ENCODE data around the gene MBD5.

Gene MBD5

DNA sequence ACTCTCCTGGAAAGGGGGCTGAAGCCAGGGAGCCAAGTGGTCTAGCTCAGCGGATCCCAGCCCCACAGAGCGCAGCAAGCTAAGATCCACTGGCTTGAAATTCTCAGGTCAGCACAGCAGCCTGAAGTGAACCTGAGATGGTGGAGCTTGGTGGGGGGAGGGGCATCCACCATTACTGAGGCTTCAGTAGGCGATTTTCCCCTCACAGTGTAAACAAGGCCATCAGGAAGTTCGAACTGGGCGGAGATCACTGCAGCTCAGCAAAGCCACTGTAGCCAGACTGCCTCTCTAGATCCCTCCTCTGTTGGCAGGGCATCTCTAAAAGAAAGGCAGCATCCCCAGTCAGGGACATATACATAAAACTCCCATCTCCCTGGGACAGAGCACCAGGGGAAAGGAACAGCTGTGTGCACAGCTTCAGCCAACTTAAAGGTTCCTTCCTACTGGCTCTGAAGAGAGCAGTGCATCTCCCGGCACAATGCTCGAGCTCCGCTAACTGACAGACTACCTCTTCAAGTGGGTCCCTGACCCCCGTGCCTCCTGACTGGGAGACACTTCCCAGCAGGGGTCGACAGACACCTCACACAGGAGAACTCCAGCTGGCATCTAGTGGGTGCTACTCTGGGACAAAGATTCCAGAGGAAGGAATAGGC lies 341.4 kb downstream of the MBD5 start:
- Histone ChIP-seq H3K9me3 (ENCODE audit: insufficient read depth, low read depth, low read length) (no peaks in the 10 kb centered on the region), H3K4me3 (ENCODE audit: low read length) (no peak overlapping the region), H3K4me1 (ENCODE audit: insufficient read depth, low read length) (peaks cover 8% of the 10 kb centered on the region), H3K27ac (ENCODE audit: low read depth, low read length) (no peak overlapping the region), H3K27me3 (ENCODE audit: insufficient read depth, low read length) (no peaks in the 10 kb centered on the region), H3K36me3 (ENCODE audit: insufficient read depth, low read length) (no peaks in the 10 kb centered on the region), H3K9ac (ENCODE audit: low read depth, low read length) (no peak overlapping the region)
- 83% methylated on average over 10 of the region's 10 CpGs for WGBS

DNA sequence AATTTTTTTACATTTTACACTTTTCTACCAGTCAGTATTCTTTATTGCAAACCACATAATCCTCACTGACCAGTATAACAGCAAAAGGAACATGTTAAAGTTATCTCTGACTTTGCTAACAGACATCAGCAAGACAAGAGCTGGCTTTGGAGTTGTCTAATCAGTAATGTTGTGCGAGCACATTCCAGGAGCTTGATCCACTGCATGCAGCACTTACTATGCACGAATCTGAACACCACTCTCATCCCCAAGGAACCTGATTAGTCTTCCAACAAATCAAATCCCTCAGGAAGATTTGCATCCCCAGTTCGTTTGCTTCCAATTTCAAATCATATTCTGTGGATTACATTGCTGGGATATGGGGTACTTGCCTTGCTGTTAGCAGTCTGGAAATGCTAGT lies 354.3 kb downstream of the MBD5 start:
- 90% methylated on average over 3 of the region's 3 CpGs for WGBS
- Histone ChIP-seq H3K4me3 (ENCODE audit: low read length) (no peak overlapping the region), H3K27me3 (ENCODE audit: insufficient read depth, low read length) (no peaks in the 10 kb centered on the region), H3K27ac (ENCODE audit: low read depth, low read length) (no peak overlapping the region), H3K36me3 (ENCODE audit: insufficient read depth, low read length) (no peaks in the 10 kb centered on the region), H3K9ac (ENCODE audit: low read depth, low read length) (no peak overlapping the region), H3K4me1 (ENCODE audit: insufficient read depth, low read length) (no peaks in the 10 kb centered on the region), H3K9me3 (ENCODE audit: insufficient read depth, low read depth, low read length) (peaks cover 13% of the 10 kb centered on the region; the same call in 1 of the 2 replicates)

DNA sequence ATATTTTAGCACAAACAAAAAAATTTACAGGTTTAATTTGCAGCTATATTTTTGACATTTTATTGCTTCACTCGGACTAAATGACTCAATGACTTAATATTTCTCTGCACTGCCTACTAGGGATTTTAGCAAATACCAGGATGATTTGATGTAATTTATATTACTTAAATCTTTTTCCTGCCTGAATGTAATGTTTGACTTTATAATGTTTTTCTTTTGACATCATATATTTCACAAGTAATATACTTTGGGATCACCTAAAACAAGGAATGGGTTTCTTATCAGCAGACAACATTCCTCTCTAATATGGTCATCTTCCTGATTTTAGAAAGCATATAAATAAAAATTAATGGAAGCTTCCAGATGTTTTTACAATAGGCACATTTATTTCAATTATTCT lies 370.4 kb downstream of the MBD5 start:
- H3K9ac ChIP-seq (ENCODE audit: low read depth, low read length), result no peak overlapping the region
- WGBS, result no CpG with 5 or more reads among the region's 1 CpG

DNA sequence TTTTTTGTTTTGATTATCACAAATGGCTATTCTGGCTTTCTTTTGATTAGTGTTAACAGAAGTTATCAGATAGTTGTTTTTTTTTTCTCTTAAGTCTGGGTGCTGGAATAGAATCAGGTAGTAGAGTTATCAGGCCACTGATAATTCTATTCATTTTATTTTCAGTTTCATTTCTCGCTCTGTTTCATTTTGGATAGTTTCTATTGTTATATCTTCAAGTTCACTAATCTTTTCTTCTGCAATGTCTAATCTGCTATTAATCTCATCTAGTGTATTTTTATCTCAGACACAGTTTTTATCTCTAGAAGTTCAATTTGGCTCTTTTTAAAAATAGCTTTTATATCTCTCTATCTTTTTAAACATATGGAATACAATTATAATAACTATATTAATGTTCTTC lies 381.9 kb downstream of the MBD5 start:
- H3K27ac ChIP-seq (ENCODE audit: low read depth, low read length), result no peak overlapping the region
- H3K36me3 ChIP-seq (ENCODE audit: insufficient read depth, low read length), result no peaks in the 10 kb centered on the region
- H3K4me3 ChIP-seq (ENCODE audit: low read length), result no peak overlapping the region
- WGBS, result no CpG with 5 or more reads among the region's 1 CpG
- H3K9me3 ChIP-seq (ENCODE audit: insufficient read depth, low read depth, low read length), result no peaks in the 10 kb centered on the region
- no peaks in the 10 kb centered on the region for H3K27me3 ChIP-seq (ENCODE audit: insufficient read depth, low read length)
- no peak overlapping the region for H3K9ac ChIP-seq (ENCODE audit: low read depth, low read length)
- no peaks in the 10 kb centered on the region for H3K4me1 ChIP-seq (ENCODE audit: insufficient read depth, low read length)

More for the DNA sequence above, 370.4 kb downstream of the MBD5 start:
- Histone ChIP-seq H3K27me3 (ENCODE audit: insufficient read depth, low read length) (no peaks in the 10 kb centered on the region), H3K4me3 (ENCODE audit: low read length) (no peak overlapping the region), H3K4me1 (ENCODE audit: insufficient read depth, low read length) (no peaks in the 10 kb centered on the region), H3K9me3 (ENCODE audit: insufficient read depth, low read depth, low read length) (no peaks in the 10 kb centered on the region), H3K36me3 (ENCODE audit: insufficient read depth, low read length) (no peaks in the 10 kb centered on the region), H3K27ac (ENCODE audit: low read depth, low read length) (no peak overlapping the region)

DNA sequence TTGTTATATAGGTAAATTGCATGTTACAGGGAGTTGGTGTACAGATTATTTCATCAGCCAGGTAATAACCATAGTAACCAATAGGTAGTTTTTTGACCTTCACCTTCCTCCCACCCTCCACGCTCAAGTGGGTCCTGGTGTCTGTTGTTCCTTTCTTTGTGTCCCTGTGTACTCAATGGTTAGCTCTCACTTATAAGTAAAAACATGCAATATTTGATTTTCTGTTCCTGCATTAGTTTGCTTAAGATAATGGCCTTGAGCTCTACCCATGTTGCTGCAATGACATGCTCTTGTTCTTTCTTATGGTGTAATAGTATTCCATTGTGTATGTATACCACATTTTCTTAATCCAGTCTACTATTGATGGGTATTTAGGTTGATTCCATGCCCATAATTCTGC lies 390.0 kb downstream of the MBD5 start:
- H3K9ac ChIP-seq (ENCODE audit: low read depth, low read length), result no peak overlapping the region
- no peaks in the 10 kb centered on the region for H3K4me1 ChIP-seq (ENCODE audit: insufficient read depth, low read length)
- 100% methylated on average over 1 of the region's 1 CpG for WGBS
- H3K27me3 ChIP-seq (ENCODE audit: insufficient read depth, low read length), result no peaks in the 10 kb centered on the region
- no peak overlapping the region for H3K27ac ChIP-seq (ENCODE audit: low read depth, low read length)
- no peak overlapping the region for H3K4me3 ChIP-seq (ENCODE audit: low read length)
- H3K9me3 ChIP-seq (ENCODE audit: insufficient read depth, low read depth, low read length), result peaks cover 7% of the 10 kb centered on the region
- no peaks in the 10 kb centered on the region for H3K36me3 ChIP-seq (ENCODE audit: insufficient read depth, low read length)

DNA sequence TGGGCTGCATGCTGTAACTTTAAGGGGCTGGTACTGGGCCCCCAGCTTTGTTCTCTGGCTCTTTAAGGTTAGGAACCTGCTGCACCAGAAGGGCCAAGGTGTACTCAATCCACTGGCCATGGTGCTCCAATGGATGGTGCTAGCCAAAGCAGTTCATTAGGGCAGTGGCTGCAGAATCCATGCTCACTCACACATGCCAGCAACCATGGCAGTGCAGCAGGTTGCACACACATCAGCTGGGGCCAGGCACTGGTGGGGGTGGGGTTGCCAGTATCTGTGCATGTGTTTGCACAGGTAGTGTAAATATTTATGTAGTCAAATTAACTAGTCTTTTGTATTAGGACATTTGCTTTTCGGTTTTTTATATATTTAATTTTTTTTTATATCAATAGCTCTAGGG lies 395.4 kb downstream of the MBD5 start:
- no peaks in the 10 kb centered on the region for H3K4me1 ChIP-seq (ENCODE audit: insufficient read depth, low read length)
- peaks cover 7% of the 10 kb centered on the region for H3K9me3 ChIP-seq (ENCODE audit: insufficient read depth, low read depth, low read length)
- H3K36me3 ChIP-seq (ENCODE audit: insufficient read depth, low read length), result no peaks in the 10 kb centered on the region
- H3K27ac ChIP-seq (ENCODE audit: low read depth, low read length), result no peak overlapping the region
- WGBS, result no CpG with 5 or more reads among the region's 1 CpG
- H3K4me3 ChIP-seq (ENCODE audit: low read length), result no peak overlapping the region
- H3K27me3 ChIP-seq (ENCODE audit: insufficient read depth, low read length), result no peaks in the 10 kb centered on the region
- no peak overlapping the region for H3K9ac ChIP-seq (ENCODE audit: low read depth, low read length)

DNA sequence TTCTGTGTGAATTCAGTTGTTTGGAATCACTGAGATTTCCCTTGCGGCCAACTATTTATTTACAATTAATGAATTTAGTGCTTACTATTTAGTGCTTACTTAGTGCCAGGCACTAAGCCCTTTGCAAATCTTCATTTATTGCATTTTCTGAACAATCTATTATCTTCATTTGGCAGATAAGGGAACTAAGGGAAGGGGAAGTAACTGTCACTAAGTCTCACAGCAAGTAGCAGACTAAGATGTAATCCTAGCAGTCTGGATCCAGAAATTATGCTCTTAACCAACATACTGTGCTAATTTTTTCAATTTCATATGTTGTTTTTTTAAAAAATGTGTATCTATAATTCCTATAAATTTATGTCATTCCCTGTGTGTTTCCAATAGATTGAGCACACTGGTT lies 409.2 kb downstream of the MBD5 start:
- H3K36me3 ChIP-seq (ENCODE audit: insufficient read depth, low read length), result no peaks in the 10 kb centered on the region
- no peaks in the 10 kb centered on the region for H3K4me1 ChIP-seq (ENCODE audit: insufficient read depth, low read length)
- no peak overlapping the region for H3K4me3 ChIP-seq (ENCODE audit: low read length)
- no peaks in the 10 kb centered on the region for H3K27me3 ChIP-seq (ENCODE audit: insufficient read depth, low read length)
- H3K9me3 ChIP-seq (ENCODE audit: insufficient read depth, low read depth, low read length), result no peaks in the 10 kb centered on the region
- H3K9ac ChIP-seq (ENCODE audit: low read depth, low read length), result no peak overlapping the region
- no CpG with 5 or more reads among the region's 1 CpG for WGBS
- H3K27ac ChIP-seq (ENCODE audit: low read depth, low read length), result no peak overlapping the region

DNA sequence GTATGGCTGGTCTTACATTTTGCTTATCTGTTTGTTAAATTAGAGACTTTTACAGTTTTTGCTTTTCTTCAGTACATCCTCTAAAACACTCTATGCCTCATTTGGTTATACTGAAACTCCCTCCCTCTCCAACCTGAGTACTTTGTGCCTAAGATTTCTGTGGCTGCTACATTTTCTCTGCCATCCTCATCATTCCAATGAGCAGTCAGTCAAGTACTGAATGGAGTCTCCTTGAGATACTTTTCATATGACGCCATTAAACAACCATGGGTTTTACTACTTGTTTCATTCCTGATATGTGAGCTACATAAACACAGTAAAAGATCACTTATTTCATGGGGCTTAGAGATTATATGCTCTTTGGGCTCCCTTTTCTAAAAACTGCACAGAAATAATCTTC lies 427.0 kb downstream of the MBD5 start:
- Histone ChIP-seq H3K4me1 (ENCODE audit: insufficient read depth, low read length) (no peaks in the 10 kb centered on the region), H3K36me3 (ENCODE audit: insufficient read depth, low read length) (no peaks in the 10 kb centered on the region), H3K4me3 (ENCODE audit: low read length) (no peak overlapping the region), H3K27me3 (ENCODE audit: insufficient read depth, low read length) (no peaks in the 10 kb centered on the region), H3K27ac (ENCODE audit: low read depth, low read length) (no peak overlapping the region), H3K9me3 (ENCODE audit: insufficient read depth, low read depth, low read length) (no peaks in the 10 kb centered on the region), H3K9ac (ENCODE audit: low read depth, low read length) (no peak overlapping the region)
- WGBS, result 89% methylated on average over 1 of the region's 1 CpG

DNA sequence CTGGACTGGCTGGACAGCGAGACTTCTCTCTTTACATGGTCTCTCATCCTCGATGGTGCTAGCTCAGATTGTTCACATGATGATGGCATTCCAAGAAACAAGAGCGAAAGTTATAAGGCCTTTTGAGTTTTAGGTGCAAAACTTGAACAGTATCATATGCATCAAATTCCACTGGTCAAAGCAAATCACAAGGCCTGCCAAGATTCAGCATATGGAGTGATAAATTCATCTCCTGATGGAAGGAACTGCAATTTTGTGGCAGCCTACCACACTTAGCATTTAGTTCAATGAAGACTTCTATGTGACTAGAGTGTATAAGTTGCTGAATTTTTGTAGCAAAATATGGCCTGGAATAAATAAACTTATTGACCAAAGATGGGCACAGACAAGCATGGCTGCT lies 429.6 kb downstream of the MBD5 start:
- no peak overlapping the region for H3K27ac ChIP-seq (ENCODE audit: low read depth, low read length)
- H3K4me1 ChIP-seq (ENCODE audit: insufficient read depth, low read length), result no peaks in the 10 kb centered on the region
- H3K27me3 ChIP-seq (ENCODE audit: insufficient read depth, low read length), result no peaks in the 10 kb centered on the region
- no peaks in the 10 kb centered on the region for H3K9me3 ChIP-seq (ENCODE audit: insufficient read depth, low read depth, low read length)
- H3K36me3 ChIP-seq (ENCODE audit: insufficient read depth, low read length), result no peaks in the 10 kb centered on the region
- WGBS, result 94% methylated on average over 3 of the region's 3 CpGs
- no peak overlapping the region for H3K9ac ChIP-seq (ENCODE audit: low read depth, low read length)
- H3K4me3 ChIP-seq (ENCODE audit: low read length), result no peak overlapping the region

DNA sequence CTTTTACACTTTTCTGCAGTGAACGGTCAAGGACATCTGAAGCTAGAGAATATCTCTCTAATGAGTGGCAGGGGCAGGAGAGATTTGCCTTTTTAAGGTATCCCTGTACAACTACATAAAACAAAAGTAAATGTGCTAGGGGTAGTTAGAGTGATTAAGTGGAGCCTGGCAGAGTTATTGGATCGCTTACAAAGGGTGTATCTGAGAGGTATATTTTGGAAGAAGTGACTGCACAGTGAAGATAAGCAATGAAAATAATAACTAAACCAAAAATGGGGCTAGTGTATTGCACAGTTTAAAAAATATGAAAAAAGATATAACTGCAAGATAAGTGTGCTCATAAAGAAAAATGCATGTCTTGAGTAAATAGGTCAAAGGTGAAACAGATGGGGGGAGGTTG lies 430.2 kb downstream of the MBD5 start:
- Histone ChIP-seq H3K9me3 (ENCODE audit: insufficient read depth, low read depth, low read length) (no peaks in the 10 kb centered on the region), H3K9ac (ENCODE audit: low read depth, low read length) (no peak overlapping the region)
- 98% methylated on average over 2 of the region's 2 CpGs for WGBS

DNA sequence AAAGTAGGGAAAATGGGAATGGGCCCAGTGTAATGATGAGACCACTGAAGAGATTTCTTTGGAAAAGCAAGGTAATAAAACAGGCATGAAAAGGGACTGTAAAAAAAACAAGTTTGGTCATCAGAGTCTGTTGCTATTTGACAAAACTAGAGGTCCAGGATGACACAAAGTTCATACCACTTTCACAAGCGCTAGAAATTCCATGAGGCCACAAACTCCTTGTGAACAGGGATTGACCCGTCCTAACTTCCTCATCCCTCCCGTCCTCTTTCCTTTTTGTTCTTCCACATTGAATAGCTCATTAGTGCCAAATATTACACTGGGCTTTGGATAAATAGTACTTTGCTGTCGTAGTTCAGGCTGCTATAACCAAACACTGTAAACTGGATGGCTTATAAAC lies 434.9 kb downstream of the MBD5 start:
- no peaks in the 10 kb centered on the region for H3K9me3 ChIP-seq (ENCODE audit: insufficient read depth, low read depth, low read length)
- no peak overlapping the region for H3K9ac ChIP-seq (ENCODE audit: low read depth, low read length)
- no peaks in the 10 kb centered on the region for H3K36me3 ChIP-seq (ENCODE audit: insufficient read depth, low read length)
- H3K4me3 ChIP-seq (ENCODE audit: low read length), result no peak overlapping the region
- H3K27me3 ChIP-seq (ENCODE audit: insufficient read depth, low read length), result no peaks in the 10 kb centered on the region
- H3K27ac ChIP-seq (ENCODE audit: low read depth, low read length), result no peak overlapping the region
- H3K4me1 ChIP-seq (ENCODE audit: insufficient read depth, low read length), result no peaks in the 10 kb centered on the region
- 91% methylated on average over 3 of the region's 4 CpGs for WGBS

More for the DNA sequence above, 430.2 kb downstream of the MBD5 start:
- Histone ChIP-seq H3K36me3 (ENCODE audit: insufficient read depth, low read length) (no peaks in the 10 kb centered on the region), H3K4me3 (ENCODE audit: low read length) (no peak overlapping the region), H3K27me3 (ENCODE audit: insufficient read depth, low read length) (no peaks in the 10 kb centered on the region), H3K4me1 (ENCODE audit: insufficient read depth, low read length) (no peaks in the 10 kb centered on the region), H3K27ac (ENCODE audit: low read depth, low read length) (no peak overlapping the region)

DNA sequence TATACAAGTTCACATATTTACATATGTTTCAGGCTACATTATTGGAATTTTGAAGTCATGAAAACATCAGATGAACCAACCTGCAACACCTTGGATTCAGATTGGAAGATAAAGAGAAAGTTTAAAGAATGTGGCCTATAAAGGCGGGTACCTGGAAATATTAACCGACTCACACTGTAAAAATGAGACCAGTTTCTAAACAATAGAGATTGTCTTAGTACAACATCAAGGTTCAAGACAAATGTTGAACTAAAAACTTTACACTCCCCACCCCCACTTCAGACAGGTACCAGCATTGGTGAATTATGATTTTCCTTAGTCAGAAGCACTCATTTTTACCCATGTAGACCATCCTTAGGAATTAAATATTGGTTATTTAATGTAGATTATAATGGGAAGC lies 437.3 kb downstream of the MBD5 start:
- Histone ChIP-seq H3K27ac (ENCODE audit: low read depth, low read length) (no peak overlapping the region), H3K36me3 (ENCODE audit: insufficient read depth, low read length) (no peaks in the 10 kb centered on the region), H3K27me3 (ENCODE audit: insufficient read depth, low read length) (no peaks in the 10 kb centered on the region), H3K4me3 (ENCODE audit: low read length) (no peak overlapping the region), H3K4me1 (ENCODE audit: insufficient read depth, low read length) (no peaks in the 10 kb centered on the region), H3K9ac (ENCODE audit: low read depth, low read length) (no peak overlapping the region), H3K9me3 (ENCODE audit: insufficient read depth, low read depth, low read length) (no peaks in the 10 kb centered on the region)
- 100% methylated on average over 2 of the region's 2 CpGs for WGBS
